A673 (cell line): ENCODE results near the gene PIGH.

Experiments
- CTCF ChIP-seq: fragments of 300-800, 200-600 bp; sonication (generic); conservative IDR thresholded peaks from 2 replicates; pipeline ENCODE4 v1.5.1; 2017; ENCODE audit warnings: low read depth, mild to moderate bottlenecking, antibody characterized with exemption, low read length, moderate library complexity, mixed read lengths
- EZH2 ChIP-seq: fragments of 200-600 bp; sonication (generic); IDR thresholded peaks from 2 replicates; pipeline ENCODE4 v1.6.1; 2017; ENCODE audit warnings: borderline replicate concordance, low read depth, mild to moderate bottlenecking, mixed read lengths, antibody characterized with exemption, low read length; ENCODE audit not compliant: poor library complexity, severe bottlenecking

- TF ChIP-seq CTCF = no peak
- TF ChIP-seq EZH2 = no peak
Measured at GRCh38 chr14:67553547-67553946, 46.5 kb downstream of the PIGH start.
